A549 treated with Hydrocortisone at 1 μM for 4 hours (cell line): Measurements from ENCODE around the gene KRT72. TPM values are rescaled to one million over a fixed set of nuclear protein-coding genes. Genes with fewer than 3 reads are reported as not detected.

Experiments used
- total RNA-seq: library from RNA; stranded (reverse); fragments of 200-300 nt; extraction: Qiagen RNA extraction; gene quantifications from 5 replicates; pipeline ENCODE4 v1.2.3, GENCODE V29; 2022

Gene KRT72
- 0.07 TPM in 1 of 5 replicates, not detected in the others for total RNA-seq

DNA sequence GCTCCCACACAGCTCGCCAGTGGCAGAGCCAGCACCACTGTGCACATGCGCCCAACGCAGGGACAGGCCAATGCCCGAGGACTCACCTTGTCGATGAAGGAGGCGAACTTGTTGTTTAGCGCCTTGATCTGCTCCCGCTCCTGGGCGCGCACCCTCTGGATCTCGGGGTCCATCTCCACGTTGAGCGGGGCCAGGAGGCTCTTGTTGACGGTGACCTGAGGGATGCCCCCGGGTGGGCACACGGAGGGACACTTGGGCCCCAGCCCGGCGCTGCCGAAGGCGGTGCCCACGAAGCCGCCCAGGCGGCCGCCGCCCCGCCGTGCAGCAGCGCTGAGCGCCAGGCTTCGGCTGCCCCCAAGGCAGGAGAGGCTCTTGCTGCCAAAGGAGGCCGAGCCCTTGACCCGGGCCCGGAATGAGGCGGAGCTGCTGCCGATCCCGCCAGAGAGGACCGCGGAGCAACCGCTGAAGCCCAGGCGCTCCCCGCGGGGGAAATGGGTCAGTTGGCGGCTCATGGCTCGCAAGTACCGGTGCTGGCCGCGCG is at the start of gene KRT72:
KRT72 (minus strand) TSS at position 523 of the 541 bp plus-strand sequence; CDS start at position 512, 11 bp downstream.

DNA sequence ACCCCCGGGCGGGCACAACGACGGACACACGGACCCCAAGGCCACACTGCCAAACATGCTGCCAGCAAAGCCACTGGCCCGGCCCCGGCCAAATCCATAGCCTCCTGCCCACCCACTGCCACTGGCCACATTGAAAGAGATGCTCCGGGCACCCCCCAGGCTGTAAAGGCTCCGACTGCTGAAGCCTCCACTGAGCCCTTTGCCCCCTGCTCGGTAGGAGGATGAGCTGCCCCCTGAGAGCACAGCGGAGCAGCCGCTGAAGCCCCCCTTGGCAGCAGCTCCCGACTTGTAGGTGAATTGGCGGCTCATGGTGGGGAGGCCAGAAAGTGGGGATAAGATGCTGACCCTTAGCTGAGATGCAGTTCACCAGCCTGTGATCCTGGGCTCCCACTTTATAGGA is 17.0 kb upstream of the KRT72 start, which contains the start of gene KRT73:
KRT73 (minus strand) TSS at position 344 of the 400 bp plus-strand sequence; CDS start at position 309, 35 bp downstream.

DNA sequence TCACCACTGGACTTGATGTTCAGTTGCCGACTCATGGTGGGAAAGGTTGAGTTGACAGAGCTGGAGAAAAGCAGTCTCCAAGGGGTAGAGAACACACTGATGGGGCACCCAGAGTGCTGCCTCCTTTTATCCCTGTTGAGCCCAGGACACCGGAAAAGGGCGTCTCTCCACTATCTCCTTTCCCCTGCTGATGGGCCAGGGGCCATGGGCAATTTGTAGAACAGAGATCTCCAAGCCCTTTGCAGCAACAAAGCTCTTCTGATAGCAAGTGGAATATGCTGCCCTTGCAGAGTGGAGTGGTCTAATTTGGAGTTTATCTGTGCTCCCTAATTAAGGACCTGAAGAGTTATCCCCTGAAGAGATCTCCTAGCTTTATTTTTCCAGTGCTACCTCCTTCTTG is 27.5 kb downstream of the KRT72 start, which contains the start of gene KRT74:
KRT74 (minus strand) TSS at position 101 of the 400 bp plus-strand sequence; CDS start at position 35, 66 bp downstream.

DNA sequence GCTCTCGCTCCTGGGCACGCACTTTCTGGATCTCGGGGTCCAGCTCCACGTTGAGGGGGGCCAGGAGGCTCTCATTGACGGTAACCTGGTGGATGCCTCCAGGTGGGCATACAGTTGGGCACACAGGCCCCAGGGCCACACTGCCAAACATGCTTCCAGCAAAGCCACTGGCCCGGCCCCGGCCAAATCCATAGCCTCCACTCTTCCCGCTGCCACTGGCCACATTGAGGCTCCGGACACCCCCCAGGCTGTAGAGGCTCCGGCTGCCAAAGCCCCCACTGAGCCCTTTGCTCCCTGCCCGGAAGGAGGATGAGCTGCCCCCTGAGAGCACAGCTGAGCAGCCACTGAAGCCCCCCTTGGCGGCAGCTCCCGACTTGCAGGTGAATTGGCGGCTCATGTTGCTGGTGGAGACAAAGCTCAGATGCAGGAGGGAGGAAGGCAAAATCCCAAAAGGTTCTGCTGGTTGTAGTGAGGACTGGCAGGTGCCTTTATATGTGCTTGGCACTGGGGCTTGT is 48.5 kb downstream of the KRT72 start, which contains the start of gene KRT71:
KRT71 (minus strand) TSS at position 465 of the 515 bp plus-strand sequence; CDS start at position 397, 68 bp downstream.

Other genes starting within 250 kb of the KRT72 start
- 0.05 TPM in 1 of 5 replicates, not detected in the others for gene KRT85, start 234.0 kb downstream of the KRT72 start, total RNA-seq
- not detected in 5 replicates for gene KRT84, start 215.8 kb downstream of the KRT72 start, total RNA-seq
- not detected in 5 replicates for gene KRT82, start 195.1 kb downstream of the KRT72 start, total RNA-seq
- gene KRT75, start 167.1 kb downstream of the KRT72 start, total RNA-seq, result 0.07 to 0.18 TPM (median 0.09 TPM) in 5 replicates
- gene KRT6B, start 149.3 kb downstream of the KRT72 start, total RNA-seq, result 0.05 to 0.09 TPM in 2 of 5 replicates, not detected in the others
- 0.06 TPM in 1 of 5 replicates, not detected in the others for gene KRT6C, start 127.7 kb downstream of the KRT72 start, total RNA-seq
- gene KRT6A, start 108.2 kb downstream of the KRT72 start, total RNA-seq, result 10.3 to 13.4 TPM (median 11.2 TPM) in 5 replicates
- gene KRT5, start 81.1 kb downstream of the KRT72 start, total RNA-seq, result 0.39 to 0.69 TPM (median 0.53 TPM) in 5 replicates
- gene KRT71, start 48.3 kb downstream of the KRT72 start, total RNA-seq, result 0.05 TPM in 1 of 5 replicates, not detected in the others
- not detected in 5 replicates for gene KRT74, start 27.6 kb downstream of the KRT72 start, total RNA-seq
- gene KRT73, start 17.1 kb upstream of the KRT72 start, total RNA-seq, result 0.06 TPM in 1 of 5 replicates, not detected in the others
- not detected in 5 replicates for gene KRT2, start 50.7 kb upstream of the KRT72 start, total RNA-seq
- gene KRT1, start 78.9 kb upstream of the KRT72 start, total RNA-seq, result not detected in 5 replicates
- gene KRT77, start 102.1 kb upstream of the KRT72 start, total RNA-seq, result not detected in 5 replicates
- not detected in 5 replicates for gene KRT76, start 175.9 kb upstream of the KRT72 start, total RNA-seq
- gene KRT3, start 194.7 kb upstream of the KRT72 start, total RNA-seq, result 0.03 to 0.13 TPM in 2 of 5 replicates, not detected in the others
- gene KRT4, start 212.7 kb upstream of the KRT72 start, total RNA-seq, result 2.6 to 3.6 TPM (median 3.0 TPM) in 5 replicates
- gene KRT79, start 232.8 kb upstream of the KRT72 start, total RNA-seq, result 0.08 TPM in 1 of 5 replicates, not detected in the others
- 0.07 to 0.45 TPM (median 0.25 TPM) in 4 of 5 replicates, not detected in the other for gene KRT78, start 247.5 kb upstream of the KRT72 start, total RNA-seq